ENCODE data around the gene AHRR.

Gene AHRR

GRCh38 chr5:468401-468800 lies 146.9 kb downstream of the AHRR start:
- FAIRE-seq = no peak
- TF ChIP-seq CTCF (IDR thresholded peaks at IDR 0.05; ENCODE audit: insufficient read depth, missing control alignments) = no peak
- no peak for DNase-seq (ENCODE audit: insufficient read length, low spot score)

DNA sequence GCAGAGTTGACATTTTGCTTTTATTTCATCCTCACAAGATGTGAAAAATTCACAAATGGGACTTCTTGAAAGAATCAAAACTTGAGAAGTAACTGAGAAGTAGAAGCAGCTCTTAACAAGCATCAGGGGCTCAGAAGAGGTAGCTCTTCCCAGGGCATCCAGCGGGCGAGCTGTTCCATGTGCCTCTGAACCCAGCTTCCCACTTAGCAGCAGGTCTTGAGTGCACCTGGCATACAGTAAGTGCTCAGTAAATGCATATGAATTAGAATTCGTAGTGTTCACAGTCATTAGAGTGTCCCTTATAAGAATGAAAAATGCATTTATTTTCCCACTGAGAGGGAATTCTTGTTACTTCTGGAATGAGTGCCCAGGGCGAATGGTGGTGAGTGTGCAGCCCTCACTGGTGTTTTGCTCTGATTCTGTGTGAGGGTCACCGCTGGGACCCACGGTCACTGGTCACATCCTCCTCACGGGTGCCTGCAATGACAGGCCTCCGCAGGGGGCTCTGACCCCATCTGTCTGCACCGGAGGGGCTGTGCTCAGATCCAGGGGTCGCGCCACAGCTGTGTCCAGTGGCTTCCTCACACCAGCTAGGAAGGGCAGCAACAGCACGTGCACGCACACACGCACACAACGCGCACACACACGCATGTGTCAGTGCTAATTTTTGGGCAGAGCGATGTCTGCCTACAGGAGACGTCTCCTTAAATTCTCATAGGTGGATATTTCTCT lies 148.4 kb downstream of the AHRR start:
- no peak for DNase-seq (ENCODE audit: insufficient read length, low spot score)
- TF ChIP-seq CTCF (IDR thresholded peaks at IDR 0.05; ENCODE audit: insufficient read depth, missing control alignments) = no peak
- FAIRE-seq = no peak

GRCh38 chr5:470961-471749 lies 149.6 kb downstream of the AHRR start:
- TF ChIP-seq CTCF (IDR thresholded peaks at IDR 0.05; ENCODE audit: insufficient read depth, missing control alignments) = no peak
- no peak for DNase-seq (ENCODE audit: insufficient read length, low spot score)
- FAIRE-seq = no peak

DNA sequence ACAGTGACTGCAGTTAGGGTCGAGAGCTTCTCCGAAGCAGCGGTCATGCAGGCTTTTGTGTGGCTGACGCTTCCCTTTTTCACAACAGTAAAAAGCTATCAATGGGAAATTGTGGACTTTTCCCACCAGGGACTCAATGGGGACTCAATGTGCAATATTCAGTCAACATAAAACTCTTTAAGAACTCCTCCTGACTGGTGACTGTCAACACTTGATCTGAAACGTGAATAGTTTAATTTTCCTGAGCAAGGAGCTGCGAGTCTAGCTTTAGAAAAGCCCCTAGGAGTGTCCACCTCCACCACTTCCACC lies 150.2 kb downstream of the AHRR start:
- DNase-seq (ENCODE audit: insufficient read length, low spot score) (no peak), FAIRE-seq (no peak)
- no peak for TF ChIP-seq CTCF (IDR thresholded peaks at IDR 0.05; ENCODE audit: insufficient read depth, missing control alignments)

GRCh38 chr5:472076-472655 lies 150.7 kb downstream of the AHRR start:
- TF ChIP-seq CTCF (IDR thresholded peaks at IDR 0.05; ENCODE audit: insufficient read depth, missing control alignments) = no peak
- no peak for FAIRE-seq
- DNase-seq (ENCODE audit: insufficient read length, low spot score) = no peak

- no peak for FAIRE-seq
- TF ChIP-seq CTCF (IDR thresholded peaks at IDR 0.05; ENCODE audit: insufficient read depth, missing control alignments) = peak; percentile 40
- peak; percentile 93 for DNase-seq (ENCODE audit: insufficient read length, low spot score)
Observed at GRCh38 chr5:472656-473550, 151.4 kb downstream of the AHRR start.
